HepG2 (cell line): ENCODE data around the gene HECTD3. TPM values are rescaled to one million over a fixed set of nuclear protein-coding genes. Genes with fewer than 3 reads are reported as not detected.

ENCODE experiments used
- AGO1 ChIP-seq: fragments of 200-400 bp; formaldehyde crosslinking; IDR thresholded peaks from 2 replicates; pipeline ENCODE4 v1.6.1; 2017; ENCODE audit warnings: mild to moderate bottlenecking, low read depth, low read length, moderate library complexity; ENCODE audit not compliant: poor library complexity, severe bottlenecking
- ARHGAP35 ChIP-seq: sonication (generic); formaldehyde crosslinking; IDR thresholded peaks from 2 replicates; pipeline ENCODE4 v1.9.0; 2022; ENCODE audit warnings: mild to moderate bottlenecking, inconsistent platforms, moderate library complexity, missing genetic modification reagents, borderline replicate concordance
- GABPB1 ChIP-seq: IDR thresholded peaks from 2 replicates; pipeline ENCODE4 v1.6.1; 2016; ENCODE audit warnings: mild to moderate bottlenecking, missing genetic modification reagents, moderate library complexity, missing compliant biosample characterization
- ISL2 ChIP-seq: sonication (generic); formaldehyde crosslinking; IDR thresholded peaks from 2 replicates; pipeline ENCODE4 v1.5.0; 2020; ENCODE audit warnings: missing genetic modification reagents
- MIER2 ChIP-seq: IDR thresholded peaks from 2 replicates; pipeline ENCODE4 v1.6.1; 2016; ENCODE audit warnings: missing biosample characterization, missing genetic modification reagents
- MTF2 ChIP-seq: sonication (generic); formaldehyde crosslinking; IDR thresholded peaks from 2 replicates; pipeline ENCODE4 v1.5.0; 2020; ENCODE audit warnings: missing genetic modification reagents, borderline replicate concordance
- POLR2G ChIP-seq: fragments of 200-400 bp; formaldehyde crosslinking; IDR thresholded peaks from 2 replicates; pipeline ENCODE4 v1.6.1; 2018; ENCODE audit warnings: mild to moderate bottlenecking, low read depth, low read length, moderate library complexity
- SMARCE1 ChIP-seq: fragments of 450-650 bp; IDR thresholded peaks from 2 replicates; pipeline ENCODE4 v1.6.1; 2017; ENCODE audit warnings: borderline replicate concordance
- SNAPC2 ChIP-seq: sonication (generic); formaldehyde crosslinking; IDR thresholded peaks from 2 replicates; pipeline ENCODE4 v1.8.1; 2022; ENCODE audit warnings: mild to moderate bottlenecking, missing genetic modification reagents
- SP5 ChIP-seq: IDR thresholded peaks from 2 replicates; pipeline ENCODE4 v1.6.1; 2016; ENCODE audit warnings: low read depth, borderline replicate concordance
- THRA ChIP-seq: sonication (generic); formaldehyde crosslinking; IDR thresholded peaks from 2 replicates; pipeline ENCODE4 v1.4.0; 2020; ENCODE audit warnings: missing genetic modification reagents, borderline replicate concordance
- XBP1 ChIP-seq: sonication (generic); formaldehyde crosslinking; IDR thresholded peaks from 2 replicates; pipeline ENCODE4 v1.5.0; 2020; ENCODE audit warnings: missing genetic modification reagents
- ZBTB38 ChIP-seq: sonication (generic); formaldehyde crosslinking; IDR thresholded peaks from 2 replicates; pipeline ENCODE4 v1.5.1; 2020; ENCODE audit warnings: mild to moderate bottlenecking, missing genetic modification reagents
- ZC3H4 ChIP-seq: sonication (generic); formaldehyde crosslinking; IDR thresholded peaks from 2 replicates; pipeline ENCODE4 v1.4.0; 2020; ENCODE audit warnings: missing genetic modification reagents, borderline replicate concordance
- ZNF12 ChIP-seq: sonication (generic); formaldehyde crosslinking; IDR thresholded peaks from 2 replicates; pipeline ENCODE4 v1.5.0; 2020; ENCODE audit warnings: missing genetic modification reagents
- ZNF124 ChIP-seq: sonication (generic); formaldehyde crosslinking; IDR thresholded peaks from 2 replicates; pipeline ENCODE4 v1.4.0; 2020; ENCODE audit warnings: missing genetic modification reagents
- ZNF20 ChIP-seq: sonication (generic); formaldehyde crosslinking; IDR thresholded peaks from 2 replicates; pipeline ENCODE4 v1.4.0; 2020; ENCODE audit warnings: mild to moderate bottlenecking, moderate library complexity, missing genetic modification reagents
- ZNF34 ChIP-seq: sonication (generic); formaldehyde crosslinking; IDR thresholded peaks from 2 replicates; pipeline ENCODE4 v1.4.0; 2020; ENCODE audit warnings: mild to moderate bottlenecking, missing genetic modification reagents, borderline replicate concordance
- ZSCAN31 ChIP-seq: sonication (generic); formaldehyde crosslinking; IDR thresholded peaks from 2 replicates; pipeline ENCODE4 v1.5.0; 2020; ENCODE audit warnings: low read depth, mild to moderate bottlenecking, missing genetic modification reagents
- polyA plus RNA-seq, 8 experiments: library from polyadenylated mRNA; depleted of rRNA in 3 of 8; stranded (reverse) in 7 of 8; unstranded in 1 of 8; fragments of >200 nt; fragmentation: Illumina TruSeq in 4 of 8; extraction: Trizol in 4 of 8; gene quantifications; 2 replicates each; pipeline versions ENCODE4 v1.2.1 to v1.2.3, GENCODE V29; 2011 to 2016; ENCODE audit warnings: low read depth in 4 of 8, missing spikeins in 1 of 8, mixed read lengths in 1 of 8; ENCODE audit not compliant: insufficient read depth in 1 of 8
- total RNA-seq, 5 experiments: library from RNA; depleted of rRNA; stranded (reverse); fragments of >200 nt; fragmentation: Illumina TruSeq; extraction: Trizol; gene quantifications; 2 replicates each; pipeline ENCODE4 v1.2.3, GENCODE V29; 2016; ENCODE audit warnings: low read depth in 1 of 5
- TF ChIP-seq, protein P1 (sequence below): sonication (generic); formaldehyde crosslinking; conservative IDR thresholded peaks from 2 replicates; pipeline ENCODE4 v1.5.0; 2020; ENCODE audit warnings: missing genetic modification reagents
- TF ChIP-seq, protein P2 (sequence below): IDR thresholded peaks from 2 replicates; pipeline ENCODE4 v1.6.1; 2012; ENCODE audit warnings: inconsistent platforms
- TF ChIP-seq, protein P3 (sequence below): IDR thresholded peaks from 2 replicates; pipeline ENCODE4 v1.6.1; 2016
- TF ChIP-seq, protein P4 (sequence below): sonication (generic); formaldehyde crosslinking; IDR thresholded peaks from 2 replicates; pipeline ENCODE4 v1.8.1; 2023; ENCODE audit warnings: mild to moderate bottlenecking, missing genetic modification reagents

HECTD3 gene
- total and polyA plus RNA-seq, 2 of the 13 experiments (the other 11 are each of a cell fraction or from before 2014, with no cell fraction given) = 18.6 to 24.5 TPM

DNA sequence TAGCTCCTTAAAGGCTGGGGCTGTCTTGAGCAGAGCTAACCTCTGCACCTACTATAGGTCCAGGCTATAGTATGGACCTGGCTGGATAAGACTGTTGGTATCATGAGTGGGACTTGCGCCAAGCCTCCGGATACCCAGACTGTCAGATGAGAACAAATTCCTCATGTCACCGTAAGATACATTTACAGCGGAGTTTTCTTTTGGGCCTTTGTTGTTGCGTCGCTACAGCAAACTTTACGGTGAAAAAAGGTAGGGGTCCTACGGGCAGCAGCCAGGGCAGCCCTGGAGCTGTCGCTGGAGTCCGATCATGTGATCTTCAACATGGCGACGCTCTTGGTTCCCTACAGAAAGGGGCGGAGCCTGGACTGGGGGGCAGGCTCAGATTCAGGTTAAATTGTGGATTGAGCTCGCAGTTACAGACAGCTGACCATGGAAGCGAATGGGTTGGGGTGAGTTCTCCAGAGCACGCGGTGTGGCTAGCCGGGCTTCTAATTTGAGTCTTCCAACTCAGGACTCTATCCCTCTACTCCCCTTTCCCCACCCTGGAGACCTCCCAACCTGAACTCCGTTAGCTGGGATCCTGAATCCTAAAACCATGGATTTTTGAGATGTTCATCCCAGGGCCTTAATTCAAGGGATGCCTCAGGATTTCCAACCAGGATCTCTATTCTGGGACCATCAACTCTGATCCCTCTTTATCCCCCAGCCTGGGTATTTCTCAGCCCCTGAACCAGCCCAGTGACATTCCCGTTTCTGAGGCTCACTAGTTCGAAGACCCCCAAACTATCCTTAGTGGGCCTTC is 914 bp upstream of the HECTD3 start, which contains the start of gene UROD (continued):
- TF ChIP-seq THRA = no peak
- no peak for TF ChIP-seq ZC3H4
- no peak for TF ChIP-seq SMARCE1
- TF ChIP-seq, protein P1, sequence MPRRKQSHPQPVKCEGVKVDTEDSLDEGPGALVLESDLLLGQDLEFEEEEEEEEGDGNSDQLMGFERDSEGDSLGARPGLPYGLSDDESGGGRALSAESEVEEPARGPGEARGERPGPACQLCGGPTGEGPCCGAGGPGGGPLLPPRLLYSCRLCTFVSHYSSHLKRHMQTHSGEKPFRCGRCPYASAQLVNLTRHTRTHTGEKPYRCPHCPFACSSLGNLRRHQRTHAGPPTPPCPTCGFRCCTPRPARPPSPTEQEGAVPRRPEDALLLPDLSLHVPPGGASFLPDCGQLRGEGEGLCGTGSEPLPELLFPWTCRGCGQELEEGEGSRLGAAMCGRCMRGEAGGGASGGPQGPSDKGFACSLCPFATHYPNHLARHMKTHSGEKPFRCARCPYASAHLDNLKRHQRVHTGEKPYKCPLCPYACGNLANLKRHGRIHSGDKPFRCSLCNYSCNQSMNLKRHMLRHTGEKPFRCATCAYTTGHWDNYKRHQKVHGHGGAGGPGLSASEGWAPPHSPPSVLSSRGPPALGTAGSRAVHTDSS (CRISPR knock-in tag) = no peak
- peak; percentile 55; the same call in 1 of the 2 replicates for TF ChIP-seq MTF2
- TF ChIP-seq ARHGAP35 = no peak
- peak; percentile 38; the same call in 1 of the 2 replicates for TF ChIP-seq ZBTB38 (CRISPR knock-in tag)
- no peak for TF ChIP-seq SNAPC2 (CRISPR knock-in tag)
- TF ChIP-seq XBP1 (CRISPR knock-in tag) = no peak
- 0 out of 2 replicates have a peak, but pooled peaks have one; percentile 38 for TF ChIP-seq ZNF12 (CRISPR knock-in tag)
- peak; percentile 67 for TF ChIP-seq GABPB1
- peak; percentile 66 for TF ChIP-seq SP5 (CRISPR knock-in tag)
- TF ChIP-seq MIER2 (CRISPR knock-in tag) = no peak
- 0 out of 2 replicates have a peak, but pooled peaks have one; percentile 64 for TF ChIP-seq ZSCAN31 (CRISPR knock-in tag)
- TF ChIP-seq, protein P2, sequence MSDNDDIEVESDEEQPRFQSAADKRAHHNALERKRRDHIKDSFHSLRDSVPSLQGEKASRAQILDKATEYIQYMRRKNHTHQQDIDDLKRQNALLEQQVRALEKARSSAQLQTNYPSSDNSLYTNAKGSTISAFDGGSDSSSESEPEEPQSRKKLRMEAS = peak; percentile 64
- peak; percentile 89 for TF ChIP-seq POLR2G
- no peak for TF ChIP-seq ZNF34
- no peak for TF ChIP-seq ZNF20 (CRISPR knock-in tag)
- TF ChIP-seq ISL2 (CRISPR knock-in tag) = 0 out of 2 replicates have a peak, but pooled peaks have one; percentile 40
- TF ChIP-seq, protein P3, sequence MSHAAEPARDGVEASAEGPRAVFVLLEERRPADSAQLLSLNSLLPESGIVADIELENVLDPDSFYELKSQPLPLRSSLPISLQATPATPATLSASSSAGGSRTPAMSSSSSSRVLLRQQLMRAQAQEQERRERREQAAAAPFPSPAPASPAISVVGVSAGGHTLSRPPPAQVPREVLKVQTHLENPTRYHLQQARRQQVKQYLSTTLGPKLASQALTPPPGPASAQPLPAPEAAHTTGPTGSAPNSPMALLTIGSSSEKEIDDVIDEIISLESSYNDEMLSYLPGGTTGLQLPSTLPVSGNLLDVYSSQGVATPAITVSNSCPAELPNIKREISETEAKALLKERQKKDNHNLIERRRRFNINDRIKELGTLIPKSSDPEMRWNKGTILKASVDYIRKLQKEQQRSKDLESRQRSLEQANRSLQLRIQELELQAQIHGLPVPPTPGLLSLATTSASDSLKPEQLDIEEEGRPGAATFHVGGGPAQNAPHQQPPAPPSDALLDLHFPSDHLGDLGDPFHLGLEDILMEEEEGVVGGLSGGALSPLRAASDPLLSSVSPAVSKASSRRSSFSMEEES (CRISPR knock-in tag) = peak; percentile 90
- no peak for TF ChIP-seq AGO1
- TF ChIP-seq ZNF124 = 0 out of 2 replicates have a peak, but pooled peaks have one; percentile 74
- TF ChIP-seq, protein P4, sequence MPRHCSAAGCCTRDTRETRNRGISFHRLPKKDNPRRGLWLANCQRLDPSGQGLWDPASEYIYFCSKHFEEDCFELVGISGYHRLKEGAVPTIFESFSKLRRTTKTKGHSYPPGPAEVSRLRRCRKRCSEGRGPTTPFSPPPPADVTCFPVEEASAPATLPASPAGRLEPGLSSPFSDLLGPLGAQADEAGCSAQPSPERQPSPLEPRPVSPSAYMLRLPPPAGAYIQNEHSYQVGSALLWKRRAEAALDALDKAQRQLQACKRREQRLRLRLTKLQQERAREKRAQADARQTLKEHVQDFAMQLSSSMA (CRISPR knock-in tag) = peak; percentile 56; the same call in 1 of the 2 replicates
